ENCODE measurements around the gene ATP6V0B.

Gene ATP6V0B

GRCh38 chr1:43974443-43975248 lies at the start of gene ATP6V0B:
ATP6V0B (plus strand) TSS chr1:43974960; CDS start chr1:43975041, 81 bp downstream.
- peak; percentile 98 for DNase-seq

DNA sequence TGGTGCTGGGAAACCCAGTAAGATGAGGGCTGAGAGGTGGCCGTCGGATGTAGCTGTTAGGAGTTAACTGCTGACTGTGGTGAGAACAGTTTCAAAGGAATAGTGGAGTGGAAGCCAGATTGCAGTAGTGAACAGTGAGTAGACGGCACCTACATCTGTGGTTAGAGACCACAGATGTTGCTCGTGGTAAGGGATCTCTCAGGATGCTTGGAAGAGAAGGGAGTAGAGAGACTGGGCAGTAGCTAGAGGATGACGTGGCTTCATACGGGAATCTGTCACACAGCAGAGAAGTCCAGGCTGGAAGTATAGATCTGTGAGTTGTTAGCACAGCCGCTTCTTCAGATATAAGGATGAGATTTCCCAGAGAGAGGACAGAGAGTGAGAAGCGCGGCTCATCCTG lies 48.9 kb upstream of the ATP6V0B start:
- DNase-seq = no peak

GRCh38 chr1:43930168-43930948 lies 44.4 kb upstream of the ATP6V0B start:
- no peak for DNase-seq

DNA sequence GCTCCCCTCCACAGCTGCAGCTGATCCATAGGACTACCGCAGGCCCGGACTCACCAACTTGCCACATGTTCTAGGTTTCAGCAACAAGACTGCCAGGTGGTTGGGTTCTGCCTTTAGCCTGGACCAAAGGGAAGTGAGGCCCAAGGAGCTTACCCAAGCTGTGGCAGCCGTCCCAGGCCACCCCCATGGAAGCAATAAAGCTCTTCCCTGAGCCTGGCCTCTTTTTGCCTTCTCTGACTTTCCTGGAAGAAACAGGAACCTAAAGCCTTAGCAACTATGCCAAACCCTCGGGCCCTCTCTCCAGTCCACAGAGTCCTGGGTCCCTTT lies 43.8 kb upstream of the ATP6V0B start:
- no peak for DNase-seq

DNA sequence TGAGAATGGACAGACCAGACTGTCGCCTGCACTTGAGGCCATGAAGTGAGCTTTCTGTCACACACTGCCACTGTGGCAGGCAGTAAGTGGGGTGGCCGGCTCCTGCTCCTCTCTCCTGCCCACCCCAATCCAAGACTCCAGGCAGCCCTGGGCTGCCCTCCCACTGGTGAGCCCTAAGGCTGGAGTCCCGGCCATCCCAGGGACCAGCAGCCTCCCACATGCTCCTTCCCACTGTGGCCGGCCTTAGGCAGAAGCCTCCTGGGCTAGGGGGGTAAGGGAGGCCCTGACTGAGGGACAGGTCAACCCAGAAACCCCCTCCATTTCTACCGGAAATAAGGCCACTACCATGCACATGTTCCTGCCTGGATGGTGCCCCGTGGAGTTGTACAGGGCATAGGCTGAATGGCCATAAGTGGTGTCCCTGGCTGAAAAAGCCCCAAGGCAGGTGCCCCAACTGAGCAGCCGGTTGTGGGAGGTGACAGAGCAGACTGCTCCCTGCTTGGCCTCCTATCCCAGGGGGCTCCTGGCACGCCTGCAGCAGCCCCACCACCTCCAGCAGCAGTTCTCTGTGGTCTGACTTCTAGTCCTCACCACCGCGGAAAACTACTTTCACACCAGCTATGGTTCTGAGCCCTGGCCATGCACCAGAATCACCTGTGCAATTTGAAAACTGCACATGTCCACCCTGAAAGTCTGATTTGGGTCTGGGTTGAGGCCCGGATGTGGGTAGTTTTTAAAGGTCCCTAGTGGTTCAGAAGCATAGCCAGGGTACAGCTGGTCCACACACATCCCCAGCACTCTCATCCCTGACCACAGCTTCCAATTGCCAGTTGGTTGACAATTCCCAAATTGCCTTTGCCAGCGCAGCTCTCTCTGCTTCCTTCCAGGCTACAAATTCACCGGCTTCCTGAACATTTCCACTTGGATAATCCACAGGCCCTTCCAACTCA lies 42.8 kb upstream of the ATP6V0B start:
- DNase-seq = no peak

DNA sequence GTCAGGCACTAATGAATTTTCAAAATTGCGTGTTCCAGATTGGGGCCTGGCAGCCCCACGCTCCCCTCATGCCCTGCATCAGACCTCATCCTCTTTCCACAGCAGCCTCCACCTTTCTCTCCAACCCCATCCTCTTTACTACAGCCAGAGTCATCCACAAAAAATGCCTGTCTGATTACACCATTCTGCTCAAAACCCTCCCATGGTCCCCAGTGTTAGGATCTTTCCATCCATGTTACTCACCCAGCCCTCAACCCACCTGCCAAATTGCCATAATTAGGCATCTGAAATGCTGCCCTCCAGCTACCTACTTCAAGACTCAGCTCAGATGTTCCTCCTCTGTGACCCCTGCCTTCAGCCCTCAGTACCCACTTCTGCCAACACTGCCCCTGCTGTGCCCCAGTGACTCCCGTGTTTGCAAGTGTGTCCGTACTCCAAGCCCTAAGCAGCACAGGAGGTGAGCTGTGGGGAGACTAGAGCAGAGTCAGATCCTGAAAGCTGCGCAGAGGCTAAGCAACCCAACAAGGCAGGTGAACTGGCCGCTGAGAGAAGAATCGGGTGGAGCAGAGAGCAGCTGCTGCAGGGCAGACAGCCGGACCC lies 41.9 kb upstream of the ATP6V0B start:
- DNase-seq = no peak

DNA sequence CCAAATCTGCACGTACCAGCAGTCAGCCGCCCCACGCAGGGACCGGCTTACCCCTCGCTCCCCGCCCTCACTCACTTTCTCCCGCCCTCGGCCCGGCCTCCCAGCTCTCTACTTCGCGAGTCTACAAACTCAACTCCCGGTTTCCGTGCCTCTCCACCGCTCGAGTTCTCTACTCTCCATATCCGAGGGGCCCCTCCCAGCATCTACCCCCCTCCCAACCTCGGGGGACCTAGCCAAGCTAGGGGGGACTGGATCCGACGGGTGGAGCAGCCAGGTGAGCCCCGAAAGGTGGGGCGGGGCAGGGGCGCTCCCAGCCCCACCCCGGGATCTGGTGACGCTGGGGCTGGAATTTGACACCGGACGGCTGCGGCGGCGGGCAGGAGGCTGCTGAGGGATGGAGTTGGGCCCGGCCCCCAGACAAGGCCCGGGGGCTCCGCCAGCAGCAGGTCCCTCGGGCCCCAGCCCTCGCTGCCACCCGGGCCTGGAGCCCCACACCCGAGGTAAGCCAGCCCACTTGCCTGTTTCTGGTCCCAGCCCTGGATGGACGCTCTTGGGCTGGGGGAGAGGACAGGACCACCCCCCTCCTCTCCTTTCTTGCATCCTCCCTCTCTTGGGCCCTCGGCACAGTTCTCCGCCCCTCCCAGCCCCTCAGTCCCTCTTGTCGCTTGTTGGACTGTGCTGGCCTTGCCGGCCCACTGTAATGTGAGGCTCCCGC lies 41.2 kb upstream of the ATP6V0B start, which contains the start of gene ARTN:
ARTN (plus strand) TSS at position 416 of the 715 bp plus-strand sequence. CDS start 1,856 bp downstream, outside the sequence.
- DNase-seq = no peak

DNA sequence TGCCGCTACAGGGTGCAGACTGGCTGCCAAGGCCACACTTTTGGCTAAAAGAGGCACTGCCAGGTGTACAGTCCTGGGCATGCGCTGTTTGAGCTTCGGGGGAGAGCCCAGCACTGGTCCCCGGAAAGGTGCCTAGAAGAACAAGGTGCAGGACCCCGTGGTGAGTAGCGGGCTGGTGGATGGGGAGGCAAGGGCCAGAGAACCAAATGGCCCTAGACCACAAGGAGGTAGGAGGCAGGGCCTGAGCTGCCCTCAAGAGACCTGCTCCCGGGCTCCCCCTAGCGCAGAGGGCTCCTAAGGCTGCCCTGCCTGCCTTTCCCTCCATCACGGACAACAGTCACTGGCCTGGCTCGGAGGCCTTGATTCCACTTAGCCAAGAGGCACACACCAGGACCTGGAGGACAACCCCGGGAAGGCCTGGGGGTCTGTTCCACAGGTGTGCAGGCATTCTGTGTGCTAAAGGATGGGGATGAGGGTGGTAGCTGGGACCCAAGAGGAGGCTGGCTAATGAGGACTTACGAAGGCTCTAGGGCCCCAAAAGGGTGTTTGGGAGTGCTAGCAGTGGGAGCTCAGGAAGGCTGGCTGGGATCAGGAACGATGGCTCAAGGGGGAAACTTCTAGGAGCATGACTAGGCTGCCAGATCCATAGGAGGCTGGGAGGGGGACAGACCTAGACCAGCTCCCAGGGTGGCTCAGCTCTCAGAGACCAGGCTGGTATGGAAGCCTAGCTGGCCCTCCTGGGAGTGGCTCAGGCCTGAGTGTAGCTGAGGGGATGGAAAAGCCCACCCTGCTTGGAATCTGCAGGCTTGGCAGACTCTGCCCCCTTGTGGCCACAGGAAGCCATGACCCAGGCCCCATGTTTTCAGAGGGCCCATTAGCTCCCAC lies 40.4 kb upstream of the ATP6V0B start:
- DNase-seq = peak; percentile 81

GRCh38 chr1:43934986-43935324 lies 39.8 kb upstream of the ATP6V0B start:
- no peak for DNase-seq

GRCh38 chr1:43935711-43936427 lies 38.9 kb upstream of the ATP6V0B start:
- DNase-seq = no peak

GRCh38 chr1:43936431-43937151 lies 38.2 kb upstream of the ATP6V0B start:
- DNase-seq = no peak

- no peak for DNase-seq
These were observed 37.4 kb upstream of the ATP6V0B start for GRCh38 chr1:43937179-43937865.

- DNase-seq = no peak
These were observed 36.4 kb upstream of the ATP6V0B start for GRCh38 chr1:43938383-43938782.

- no peak for DNase-seq
These were observed 35.7 kb upstream of the ATP6V0B start for GRCh38 chr1:43938892-43939587.

DNA sequence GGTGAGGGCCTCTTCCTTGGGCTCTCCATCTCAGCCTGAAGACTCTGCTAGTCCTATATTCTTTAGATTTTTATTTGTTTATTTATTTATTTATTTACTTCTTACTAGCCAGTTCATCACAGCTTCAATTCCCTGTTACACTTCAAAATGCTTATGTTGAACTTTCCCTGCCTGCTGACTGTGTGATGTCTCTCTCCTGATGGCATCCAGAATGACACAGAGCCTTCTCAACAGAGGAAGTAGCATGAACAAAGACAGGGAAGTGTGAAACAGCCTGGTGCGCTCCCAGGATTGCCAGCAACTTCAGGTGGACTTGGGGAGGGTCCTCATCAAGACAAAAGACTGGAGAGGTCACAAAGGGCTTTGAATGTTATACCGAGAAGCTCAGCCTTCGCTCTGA lies 32.3 kb upstream of the ATP6V0B start:
- DNase-seq = no peak

DNA sequence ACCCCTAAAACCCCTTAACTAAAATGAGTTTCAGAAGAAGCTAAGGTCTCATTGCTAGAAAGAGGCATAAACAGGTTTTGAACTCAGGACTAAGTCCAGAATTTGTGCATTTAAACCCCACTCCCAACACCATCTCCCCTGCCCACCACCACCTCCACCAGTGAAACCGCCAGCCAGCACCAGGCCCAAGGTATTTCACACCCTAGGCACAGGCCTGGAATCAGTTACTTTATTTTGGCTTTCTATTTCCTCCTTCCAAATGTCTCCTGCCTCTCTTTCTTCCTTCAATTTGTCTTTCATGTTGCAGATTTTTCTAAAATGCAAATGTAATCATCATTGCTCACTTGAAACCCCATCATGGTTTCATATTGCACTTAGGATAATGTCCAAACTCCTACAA lies 29.9 kb upstream of the ATP6V0B start:
- DNase-seq = no peak

DNA sequence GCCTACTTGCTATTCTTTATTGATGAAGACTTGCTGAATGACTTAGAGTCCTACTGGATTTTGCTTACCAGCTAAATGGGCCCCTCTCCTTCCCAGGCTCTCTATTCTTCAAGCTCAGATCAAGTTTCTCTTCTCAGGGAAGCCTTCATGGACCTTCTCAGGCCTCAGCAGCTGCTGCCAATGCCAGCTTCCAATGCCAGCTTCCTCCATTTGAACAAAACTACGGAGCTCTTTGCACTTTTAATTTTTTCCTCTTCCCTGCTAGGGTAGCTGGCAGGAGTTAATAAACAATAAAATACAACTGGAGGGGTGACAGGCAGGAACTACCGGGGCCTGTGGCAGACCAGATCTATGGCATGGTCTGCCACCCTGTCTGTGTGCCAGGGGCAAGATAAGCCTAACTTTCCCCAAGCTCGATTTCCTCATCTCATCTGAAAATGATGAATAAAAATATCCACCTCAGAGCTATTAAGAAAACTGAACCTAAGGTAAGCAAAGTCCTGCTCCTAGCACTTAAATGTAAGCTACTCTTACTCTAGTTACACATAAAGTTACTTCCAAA lies 29.0 kb upstream of the ATP6V0B start:
- no peak for DNase-seq
